NCI-H345 treated with DMSO at 0.1 percent for 48 hours (cell line): ENCODE data around the gene UAP1.
A peak's percentile ranks its signal among the peaks of the same experiment; 100 is the strongest.
"Not testable (repeated sequence)": the region's sequence is repeated elsewhere in the genome, so short reads cannot be mapped to it uniquely, and the experiment has no call there.

ENCODE experiments used
- DNase-seq: peaks from one replicate; lab custom pipeline; 2025; ENCODE audit not compliant: unreplicated experiment; lab: John Stamatoyannopoulos, UW

Gene UAP1

GRCh38 chr1:162564762-162565218 lies 3.3 kb downstream of the UAP1 start:
- no peak for DNase-seq

- no peak for DNase-seq
Observed at GRCh38 chr1:162565460-162565859, 3.9 kb downstream of the UAP1 start.

DNA sequence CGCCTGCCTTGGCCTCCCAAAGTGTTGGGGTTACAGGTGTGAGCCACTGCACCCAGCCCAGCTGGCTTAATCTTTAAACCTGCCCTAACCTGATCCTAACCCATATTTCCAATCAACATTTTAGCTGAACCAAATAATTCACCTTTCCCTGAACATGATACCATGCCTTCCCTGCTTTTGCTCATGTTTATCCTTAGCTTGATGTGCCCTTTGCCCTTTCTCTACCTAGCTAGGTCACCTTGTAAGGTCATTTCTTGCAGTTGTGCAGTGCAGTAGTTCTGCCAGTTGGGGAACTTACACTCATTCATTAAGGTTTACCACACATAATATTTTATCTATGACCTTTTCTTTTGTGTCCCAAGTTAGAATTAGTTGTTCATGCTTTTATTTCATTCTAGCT lies 5.3 kb downstream of the UAP1 start:
- DNase-seq = no peak

- no peak for DNase-seq
Observed at GRCh38 chr1:162568802-162569201, 7.3 kb downstream of the UAP1 start.

GRCh38 chr1:162570718-162571117 lies 9.2 kb downstream of the UAP1 start:
- no peak for DNase-seq

GRCh38 chr1:162571121-162571520 lies 9.6 kb downstream of the UAP1 start:
- not testable (repeated sequence) for DNase-seq

- peak; percentile 12 for DNase-seq
Observed at GRCh38 chr1:162571696-162572095, 10.2 kb downstream of the UAP1 start.

DNA sequence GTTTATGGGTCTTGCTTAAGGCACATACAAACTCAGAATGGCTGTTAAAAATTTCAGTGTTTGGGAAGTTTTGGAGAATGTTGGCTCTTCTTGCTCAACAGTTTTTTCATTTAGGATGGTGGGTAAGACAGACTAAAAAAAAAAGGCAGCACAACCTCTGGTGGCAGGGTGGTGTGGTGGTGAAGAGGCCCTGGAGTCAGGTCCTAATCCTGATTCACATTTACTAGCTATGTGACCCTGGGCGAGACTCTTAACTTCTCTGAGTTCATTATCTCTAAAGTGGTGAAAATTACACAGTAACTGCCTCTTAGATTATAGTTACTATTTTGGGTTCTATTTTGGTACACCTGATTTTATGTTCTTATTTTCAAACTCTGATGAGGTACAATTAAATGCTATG lies 11.6 kb downstream of the UAP1 start:
- no peak for DNase-seq

- DNase-seq = no peak
Observed at GRCh38 chr1:162578071-162578700, 16.7 kb downstream of the UAP1 start.

- no peak for DNase-seq
Observed at GRCh38 chr1:162578936-162579335, 17.4 kb downstream of the UAP1 start.

GRCh38 chr1:162580308-162580707 lies 18.8 kb downstream of the UAP1 start:
- no peak for DNase-seq

GRCh38 chr1:162582901-162583300 lies 21.4 kb downstream of the UAP1 start:
- DNase-seq = not testable (repeated sequence)

- DNase-seq = not testable (repeated sequence)
Observed at GRCh38 chr1:162585101-162585500, 23.6 kb downstream of the UAP1 start.

DNA sequence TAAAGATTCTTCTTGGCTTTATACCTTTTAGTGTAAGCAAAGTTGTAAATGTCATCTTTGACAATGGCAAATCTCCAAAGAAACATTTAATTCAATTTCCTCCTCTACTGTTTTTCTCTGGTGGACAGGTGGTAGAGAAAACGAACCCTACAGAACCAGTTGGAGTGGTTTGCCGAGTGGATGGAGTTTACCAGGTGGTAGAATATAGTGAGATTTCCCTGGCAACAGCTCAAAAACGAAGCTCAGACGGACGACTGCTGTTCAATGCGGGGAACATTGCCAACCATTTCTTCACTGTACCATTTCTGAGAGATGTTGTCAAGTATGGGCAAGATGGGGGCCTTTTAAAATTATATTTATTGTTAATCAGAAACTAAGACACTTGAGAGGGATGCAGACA lies 25.8 kb downstream of the UAP1 start:
- DNase-seq = no peak

- DNase-seq = no peak
Observed at GRCh38 chr1:162587761-162588260, 26.3 kb downstream of the UAP1 start.

DNA sequence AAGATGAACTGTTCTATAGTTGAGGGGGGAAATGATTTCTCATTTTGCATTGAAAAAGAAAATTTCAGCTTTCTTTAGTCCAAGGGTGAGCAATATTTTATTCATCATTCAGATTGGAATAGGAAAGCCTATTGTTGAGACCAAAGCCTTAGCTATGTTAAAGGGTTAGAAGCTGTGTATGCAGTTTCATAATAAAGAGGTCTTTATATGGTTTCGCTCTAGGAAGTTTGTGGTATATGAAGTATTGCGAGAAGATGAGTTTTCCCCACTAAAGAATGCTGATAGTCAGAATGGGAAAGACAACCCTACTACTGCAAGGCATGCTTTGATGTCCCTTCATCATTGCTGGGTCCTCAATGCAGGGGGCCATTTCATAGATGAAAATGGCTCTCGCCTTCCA lies 28.6 kb downstream of the UAP1 start:
- DNase-seq = no peak

- DNase-seq = no peak
Observed at GRCh38 chr1:162590686-162591085, 29.2 kb downstream of the UAP1 start.

DNA sequence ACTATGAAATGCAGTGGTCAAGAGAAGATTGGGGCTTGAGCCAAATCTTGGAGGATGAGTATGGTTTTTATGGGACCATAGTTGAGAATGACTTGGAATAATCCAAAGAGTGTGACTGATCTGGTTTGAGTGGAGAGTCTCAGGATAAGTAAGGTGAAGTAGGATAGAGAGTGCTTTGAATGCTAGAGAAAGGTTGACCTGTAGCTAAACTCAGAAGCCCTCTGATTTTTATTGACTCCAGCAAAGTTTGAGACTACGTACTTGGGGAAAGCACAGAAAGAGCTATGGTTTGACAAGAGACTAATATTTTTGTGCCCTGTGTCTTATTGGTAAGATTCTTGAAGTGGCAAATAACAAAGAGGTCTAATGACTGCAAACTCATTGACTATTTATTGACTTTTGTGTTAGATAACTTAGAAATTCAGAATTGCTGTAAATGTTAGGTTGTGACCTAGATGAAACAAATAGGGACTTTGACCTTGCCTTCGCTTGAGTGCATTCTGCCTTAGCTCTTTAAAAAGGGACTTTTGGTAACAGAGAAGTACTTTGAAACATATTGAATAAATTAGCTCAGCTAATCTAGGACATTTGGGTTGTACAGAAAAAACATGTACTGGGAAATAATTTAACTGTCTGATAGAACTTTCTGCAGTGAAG lies 35.1 kb downstream of the UAP1 start:
- DNase-seq = no peak

DNA sequence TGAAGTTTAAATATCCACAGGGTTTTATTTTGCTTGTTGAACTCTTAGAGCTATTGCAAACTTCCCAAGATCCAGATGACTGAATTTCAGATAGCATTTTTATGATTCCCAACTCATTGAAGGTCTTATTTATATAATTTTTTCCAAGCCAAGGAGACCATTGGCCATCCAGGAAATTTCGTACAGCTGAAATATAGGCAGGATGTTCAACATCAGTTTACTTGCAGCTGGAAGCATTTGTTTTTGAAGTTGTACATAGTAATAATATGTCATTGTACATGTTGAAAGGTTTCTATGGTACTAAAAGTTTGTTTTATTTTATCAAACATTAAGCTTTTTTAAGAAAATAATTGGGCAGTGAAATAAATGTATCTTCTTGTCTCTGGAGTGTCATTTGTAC lies 37.9 kb downstream of the UAP1 start:
- no peak for DNase-seq

GRCh38 chr1:162603117-162603516 lies 41.6 kb downstream of the UAP1 start:
- DNase-seq = not testable (repeated sequence)

GRCh38 chr1:162605225-162605927 lies 43.9 kb downstream of the UAP1 start:
- DNase-seq = no peak

GRCh38 chr1:162609306-162609705 lies 47.8 kb downstream of the UAP1 start:
- no peak for DNase-seq
